Inflammatory macrophage (primary cell): Measurements from ENCODE around the gene CCDC24.

ENCODE experiments used
- DNase-seq, 2 donors: peaks; one replicate each; pipeline ENCODE4 v3.0.0-alpha.2; 2020 to 2022

Gene CCDC24

GRCh38 chr1:43963890-43964289 is 27.5 kb upstream of the CCDC24 start:
- no peak for DNase-seq

DNA sequence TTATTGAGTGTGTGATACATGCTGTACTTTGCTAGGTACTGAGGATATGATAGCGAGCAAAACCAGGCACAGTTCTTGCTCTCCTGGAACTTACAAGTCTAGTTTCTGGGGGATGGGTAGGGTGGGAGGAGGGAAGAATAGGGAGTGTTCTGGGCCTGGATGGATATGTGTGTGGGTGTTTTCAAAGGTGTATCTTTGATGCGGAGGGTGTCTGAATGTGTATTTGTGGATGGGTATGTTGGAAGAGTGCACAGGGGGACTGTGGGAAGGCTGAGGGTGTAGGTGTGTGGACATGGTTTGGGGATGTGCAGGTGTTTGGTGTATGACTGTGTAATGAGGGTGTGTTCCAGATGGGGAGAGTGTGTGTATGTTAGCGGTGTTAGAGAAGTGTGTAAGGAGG is 26.1 kb upstream of the CCDC24 start:
- no peak for DNase-seq

- peak; percentile 25 to 31 for DNase-seq
These were observed 23.0 kb upstream of the CCDC24 start for GRCh38 chr1:43968348-43968948.

DNA sequence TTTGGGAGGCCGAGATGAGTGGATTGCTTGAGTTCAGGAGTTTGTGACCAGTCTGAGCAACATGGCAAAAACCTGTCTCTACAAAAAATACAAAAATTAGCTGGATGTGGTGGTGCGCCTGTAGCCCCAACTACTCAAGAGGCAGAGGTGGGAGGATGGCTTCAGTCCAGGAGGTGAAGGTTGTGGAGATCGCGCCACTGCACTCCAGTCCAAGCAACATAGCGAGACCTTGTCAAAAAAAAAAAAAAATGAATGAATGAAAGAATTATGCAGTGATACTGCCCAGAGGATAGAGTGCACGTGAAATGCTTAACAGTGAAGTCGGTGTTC is 22.0 kb upstream of the CCDC24 start:
- DNase-seq: no peak

GRCh38 chr1:43969746-43970466 is 21.5 kb upstream of the CCDC24 start, which contains the start of gene DPH2:
Gene DPH2, plus strand, starts transcription at chr1:43970010. Its CDS starts 166 bp downstream, at chr1:43970176.
- peak; percentile 97 to 98 for DNase-seq

DNA sequence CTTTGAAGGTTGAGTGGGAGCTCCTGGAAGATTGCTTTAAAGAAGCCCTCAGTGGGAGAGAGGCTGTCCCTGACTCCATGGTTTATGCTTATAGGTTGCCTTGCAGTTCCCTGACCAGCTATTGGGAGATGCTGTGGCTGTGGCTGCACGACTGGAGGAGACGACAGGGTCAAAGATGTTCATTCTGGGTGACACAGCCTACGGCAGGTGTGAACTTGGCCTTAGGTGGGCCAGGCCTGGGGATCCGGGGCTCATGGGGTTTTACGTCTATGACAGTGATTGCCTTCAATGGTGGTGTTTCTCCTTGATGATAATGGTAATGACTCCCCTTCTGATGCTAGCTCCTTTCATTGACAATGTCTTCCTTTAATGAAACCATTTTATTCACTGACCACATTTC is 20.9 kb upstream of the CCDC24 start:
- no peak for DNase-seq

GRCh38 chr1:43970911-43971310 is 20.5 kb upstream of the CCDC24 start:
- DNase-seq: no peak

DNA sequence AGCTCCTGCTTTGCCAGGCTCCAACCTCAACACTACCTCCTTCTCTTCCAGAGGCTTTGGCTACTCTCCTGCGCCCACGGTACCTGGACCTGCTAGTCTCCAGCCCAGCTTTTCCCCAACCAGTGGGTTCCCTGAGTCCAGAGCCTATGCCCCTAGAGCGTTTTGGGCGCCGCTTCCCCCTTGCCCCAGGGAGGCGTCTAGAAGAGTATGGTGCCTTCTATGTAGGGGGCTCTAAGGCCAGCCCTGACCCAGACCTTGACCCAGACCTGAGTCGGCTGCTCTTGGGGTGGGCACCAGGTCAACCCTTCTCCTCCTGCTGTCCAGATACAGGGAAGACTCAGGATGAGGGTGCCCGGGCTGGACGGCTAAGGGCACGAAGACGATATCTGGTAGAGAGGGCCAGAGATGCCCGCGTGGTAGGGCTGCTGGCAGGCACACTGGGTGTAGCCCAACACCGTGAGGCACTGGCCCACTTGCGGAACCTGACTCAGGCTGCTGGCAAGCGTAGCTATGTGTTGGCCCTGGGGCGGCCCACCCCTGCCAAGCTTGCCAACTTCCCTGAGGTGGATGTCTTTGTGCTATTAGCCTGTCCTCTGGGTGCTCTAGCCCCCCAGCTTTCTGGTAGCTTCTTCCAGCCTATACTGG is 19.9 kb upstream of the CCDC24 start:
- DNase-seq: no peak

DNA sequence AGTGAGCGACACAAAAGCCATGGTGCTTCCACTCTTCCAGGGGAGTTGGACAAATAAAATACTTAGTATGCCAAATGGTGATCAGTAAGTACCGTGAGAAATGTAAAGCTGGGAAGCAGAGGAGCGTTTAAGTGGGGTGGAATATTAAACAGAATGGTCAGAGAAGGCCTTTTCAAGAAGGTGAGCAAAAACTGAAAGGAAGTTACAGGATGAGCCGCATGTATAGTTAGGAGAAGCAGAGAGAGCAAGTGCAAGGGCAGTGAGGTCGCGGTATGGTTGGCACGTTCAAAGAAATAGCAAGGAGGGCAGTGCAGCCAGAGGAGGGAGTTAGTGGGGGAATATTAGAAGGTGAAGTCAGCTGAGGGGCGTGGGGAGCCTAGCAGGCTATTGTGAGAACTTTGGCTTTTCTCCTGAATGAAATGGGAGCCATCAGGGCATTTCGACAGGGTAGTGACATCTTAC is 17.4 kb upstream of the CCDC24 start:
- peak in 1 of 2 donors; percentile 3 for DNase-seq

GRCh38 chr1:43974443-43975248 is 16.8 kb upstream of the CCDC24 start, which contains the start of gene ATP6V0B:
Gene ATP6V0B, plus strand, starts transcription at chr1:43974960. Its CDS starts 81 bp downstream, at chr1:43975041.
- peak; percentile 97 to 98 for DNase-seq

- DNase-seq: peak; percentile 86 to 93
These were observed 16.0 kb upstream of the CCDC24 start for GRCh38 chr1:43975249-43975961.

DNA sequence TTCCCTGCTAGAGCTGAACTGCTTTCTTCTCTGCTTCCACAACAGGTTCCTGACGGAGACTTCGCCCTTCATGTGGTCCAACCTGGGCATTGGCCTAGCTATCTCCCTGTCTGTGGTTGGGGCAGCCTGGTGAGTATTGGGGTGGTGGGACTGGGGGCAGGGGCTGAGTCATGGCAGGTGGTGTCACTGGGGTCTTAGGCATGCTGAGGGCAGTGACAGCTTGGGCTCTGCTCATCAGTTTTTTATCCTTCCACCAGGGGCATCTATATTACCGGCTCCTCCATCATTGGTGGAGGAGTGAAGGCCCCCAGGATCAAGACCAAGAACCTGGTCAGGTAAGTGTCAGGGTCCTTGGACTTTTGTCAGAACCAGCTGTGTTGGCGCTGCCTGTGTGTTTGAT is 15.4 kb upstream of the CCDC24 start:
- DNase-seq: no peak

DNA sequence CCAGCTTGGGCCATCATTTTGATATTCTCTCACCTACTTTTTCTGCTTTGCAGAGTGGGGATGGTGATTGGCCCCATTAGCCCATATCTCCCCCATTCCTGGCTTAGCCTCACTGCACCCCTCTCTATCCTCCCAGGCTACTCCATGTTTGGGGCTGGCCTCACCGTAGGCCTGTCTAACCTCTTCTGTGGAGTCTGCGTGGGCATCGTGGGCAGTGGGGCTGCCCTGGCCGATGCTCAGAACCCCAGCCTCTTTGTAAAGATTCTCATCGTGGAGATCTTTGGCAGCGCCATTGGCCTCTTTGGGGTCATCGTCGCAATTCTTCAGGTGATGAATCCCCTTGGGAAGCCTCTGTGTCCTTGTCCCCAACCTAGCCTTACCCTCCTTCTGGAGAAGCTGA is 14.5 kb upstream of the CCDC24 start:
- no peak for DNase-seq

DNA sequence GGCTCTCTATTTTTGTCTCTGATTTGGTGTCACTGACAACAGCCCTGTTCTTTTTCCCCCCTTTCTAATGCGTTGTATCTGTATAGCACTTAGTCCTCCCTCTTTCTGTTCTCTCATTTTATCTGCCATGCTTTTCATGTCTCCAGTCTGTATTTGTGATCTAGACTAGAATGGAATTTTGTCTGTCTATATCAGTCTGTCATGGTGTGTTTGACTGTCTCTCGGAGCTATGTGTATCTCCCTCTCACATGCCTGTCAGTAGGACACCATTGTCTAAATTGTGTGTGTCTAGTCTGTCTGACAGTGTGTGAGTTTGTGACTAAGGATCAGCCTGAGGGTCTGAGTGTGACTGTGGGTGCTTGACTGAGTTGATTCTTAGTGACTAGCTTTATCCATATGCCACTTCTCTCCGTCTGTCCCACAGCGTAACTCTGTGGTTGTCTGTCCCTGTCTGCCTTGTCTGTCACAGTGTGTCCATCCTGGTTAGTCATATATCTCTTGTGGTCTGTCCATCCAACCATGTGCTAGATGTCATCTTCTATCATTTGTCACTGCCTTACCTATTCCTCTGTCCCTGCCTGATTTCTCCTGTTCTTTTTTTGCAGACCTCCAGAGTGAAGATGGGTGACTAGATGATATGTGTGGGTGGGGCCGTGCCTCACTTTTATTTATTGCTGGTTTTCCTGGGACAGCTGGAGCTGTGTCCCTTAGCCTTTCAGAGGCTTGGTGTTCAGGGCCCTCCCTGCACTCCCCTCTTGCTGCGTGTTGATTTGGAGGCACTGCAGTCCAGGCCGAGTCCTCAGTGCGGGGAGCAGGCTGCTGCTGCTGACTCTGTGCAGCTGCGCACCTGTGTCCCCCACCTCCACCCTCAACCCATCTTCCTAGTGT is 13.8 kb upstream of the CCDC24 start:
- DNase-seq: no peak

GRCh38 chr1:43978264-43978550 is 13.2 kb upstream of the CCDC24 start:
- DNase-seq: peak in 1 of 2 donors; percentile 5

DNA sequence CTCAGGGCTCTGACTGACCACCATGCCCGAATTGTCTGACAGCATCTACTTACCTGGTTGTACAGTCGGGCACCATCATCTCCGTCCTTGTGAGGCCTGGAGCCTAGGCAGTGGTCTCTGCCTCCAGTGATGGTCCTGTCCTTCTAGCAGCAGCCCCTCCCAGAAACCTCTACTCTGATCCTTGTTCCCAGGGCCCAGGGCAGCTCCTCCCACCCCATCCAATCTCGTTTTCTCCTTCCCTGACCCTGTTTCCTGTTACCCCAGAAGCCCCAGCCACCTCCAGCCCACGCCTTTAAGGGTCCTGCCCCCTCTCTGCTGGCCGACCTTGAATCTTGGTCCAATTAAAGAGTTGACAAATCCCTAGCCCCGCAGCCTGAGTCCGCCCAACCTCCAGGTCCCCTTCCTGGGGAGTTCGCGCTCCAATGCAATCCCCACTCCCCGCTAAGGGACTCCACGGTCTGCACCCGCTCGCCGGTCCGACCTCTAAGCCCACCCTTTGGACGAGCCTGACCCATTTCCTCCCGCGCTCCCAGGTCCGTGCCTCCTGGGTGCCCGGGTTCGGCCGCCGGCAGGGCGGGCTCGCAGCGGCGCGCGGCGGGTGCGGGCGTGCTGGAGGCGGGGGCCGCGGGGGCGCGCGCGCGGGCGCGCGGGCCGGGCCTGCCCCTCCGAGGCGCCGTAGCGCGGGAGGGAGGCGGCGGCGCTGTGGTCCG is 12.7 kb upstream of the CCDC24 start, which contains the start of gene B4GALT2:
TSS of gene B4GALT2 (plus strand) at position 660 of the 710 bp plus-strand sequence. CDS start 1,951 bp downstream, outside the sequence.
- DNase-seq: peak in 1 of 2 donors; percentile 49

DNA sequence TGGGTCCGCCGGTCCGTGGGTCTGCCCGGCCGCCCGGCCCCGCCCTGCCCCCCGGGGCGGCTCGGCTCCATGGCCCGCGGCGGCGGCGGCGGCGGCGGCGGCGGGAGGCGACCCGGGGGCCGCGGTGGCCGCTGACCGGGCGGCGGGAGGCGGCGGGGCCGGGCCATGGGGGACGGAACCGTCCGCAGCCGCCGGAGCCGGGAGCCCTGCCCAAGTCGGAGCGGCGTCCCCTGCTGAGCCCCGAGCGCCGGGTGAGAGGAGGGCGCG is 12.2 kb upstream of the CCDC24 start:
- no peak for DNase-seq

DNA sequence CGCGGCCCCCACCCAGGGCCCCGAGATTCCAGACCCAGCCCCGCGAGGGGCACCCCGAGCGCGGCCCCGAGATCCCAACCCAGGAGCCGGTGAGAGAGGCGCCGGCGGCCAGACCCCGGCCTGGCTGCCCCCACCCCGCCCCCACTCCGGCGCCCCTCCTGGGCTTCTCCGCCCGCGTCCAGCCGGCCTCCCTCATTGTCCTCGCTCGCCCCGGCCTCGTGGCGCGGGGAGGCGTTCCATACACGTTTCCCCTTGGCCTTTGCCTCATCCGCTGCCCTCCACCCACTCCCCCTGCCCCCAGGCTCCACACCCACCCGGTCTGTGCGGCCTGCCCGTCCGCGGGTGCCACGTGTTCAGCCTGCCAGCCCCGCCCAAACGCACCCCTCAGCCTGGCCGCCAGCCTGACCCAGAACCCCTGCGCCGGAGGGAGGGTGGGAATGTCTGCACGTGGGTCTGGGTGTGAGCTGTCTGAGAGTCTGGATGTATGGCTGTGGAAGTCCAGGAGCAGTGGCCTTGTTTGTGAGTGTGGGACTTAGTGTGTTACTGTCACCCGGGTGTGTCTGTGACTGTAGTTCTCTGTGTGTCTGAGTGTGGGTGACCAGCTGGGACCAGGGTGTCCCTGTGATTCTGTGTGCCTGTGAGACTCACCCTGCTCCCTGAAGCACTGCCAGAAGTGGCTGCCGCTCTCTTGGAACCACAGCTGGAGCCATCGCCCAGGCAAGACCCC is 11.7 kb upstream of the CCDC24 start:
- peak; percentile 22 to 57 for DNase-seq

- no peak for DNase-seq
These were observed 10.9 kb upstream of the CCDC24 start for GRCh38 chr1:43980255-43981134.
